Activated CD4-positive, alpha-beta T cell treated with anti-CD3 and anti-CD28 coated beads, Interleukin-2, amount 50 U/mL, for 4 hours (primary cell): ENCODE measurements around the gene PANX1.
"Not testable (repeated sequence)": the region's sequence is repeated elsewhere in the genome, so short reads cannot be mapped to it uniquely, and the experiment has no call there.

Experiments used
- DNase-seq, 2 experiments: peaks; one replicate each; pipeline ENCODE4 v3.0.0-alpha.2; 2020

The PANX1 gene

DNA sequence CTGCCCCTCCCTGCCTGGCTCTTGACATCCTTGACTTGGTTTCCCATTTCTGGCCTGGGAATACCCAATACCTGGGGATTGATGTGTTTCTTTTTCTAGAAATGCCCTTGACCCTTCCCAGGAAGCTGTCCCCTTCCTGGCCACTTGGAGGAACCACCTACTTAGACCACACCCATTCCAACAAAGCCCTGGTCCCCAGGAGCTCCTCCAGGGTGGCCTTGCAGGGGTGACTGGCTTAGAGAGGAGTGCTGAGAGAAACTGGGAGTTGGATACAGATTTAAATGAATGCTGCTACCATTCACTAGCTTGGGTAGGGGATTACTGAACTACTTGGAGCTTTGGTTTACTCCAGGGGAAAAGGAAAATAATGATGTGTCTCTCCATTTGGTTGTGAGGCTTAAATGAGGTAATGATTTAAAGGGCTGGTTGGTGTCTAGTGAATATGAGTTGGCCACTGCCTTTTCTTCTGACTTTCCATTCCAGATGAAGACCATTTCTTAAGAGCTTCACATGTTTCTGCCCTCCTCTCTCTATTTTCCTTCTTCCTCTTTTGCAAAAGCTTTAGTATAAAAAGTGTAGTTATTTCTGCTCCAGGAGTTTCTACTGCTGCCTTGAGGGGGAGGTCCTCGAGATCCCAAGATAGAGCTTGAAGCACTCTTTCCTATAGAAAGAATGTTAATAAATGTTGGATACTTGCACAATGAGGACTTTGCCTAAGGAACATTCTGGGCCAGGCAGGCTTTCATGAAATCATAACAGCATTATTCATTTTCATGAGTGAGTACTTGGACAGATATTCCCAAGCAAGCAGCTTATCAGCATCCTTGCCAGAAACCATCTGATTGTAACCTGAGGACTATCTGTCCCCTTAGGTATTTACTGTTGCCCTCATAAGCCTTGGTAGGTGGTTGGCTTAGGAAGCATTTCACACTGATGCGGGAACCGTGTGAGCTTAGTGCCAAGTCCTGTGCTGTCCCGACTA lies 22.4 kb downstream of the PANX1 start:
- no peak for DNase-seq

DNA sequence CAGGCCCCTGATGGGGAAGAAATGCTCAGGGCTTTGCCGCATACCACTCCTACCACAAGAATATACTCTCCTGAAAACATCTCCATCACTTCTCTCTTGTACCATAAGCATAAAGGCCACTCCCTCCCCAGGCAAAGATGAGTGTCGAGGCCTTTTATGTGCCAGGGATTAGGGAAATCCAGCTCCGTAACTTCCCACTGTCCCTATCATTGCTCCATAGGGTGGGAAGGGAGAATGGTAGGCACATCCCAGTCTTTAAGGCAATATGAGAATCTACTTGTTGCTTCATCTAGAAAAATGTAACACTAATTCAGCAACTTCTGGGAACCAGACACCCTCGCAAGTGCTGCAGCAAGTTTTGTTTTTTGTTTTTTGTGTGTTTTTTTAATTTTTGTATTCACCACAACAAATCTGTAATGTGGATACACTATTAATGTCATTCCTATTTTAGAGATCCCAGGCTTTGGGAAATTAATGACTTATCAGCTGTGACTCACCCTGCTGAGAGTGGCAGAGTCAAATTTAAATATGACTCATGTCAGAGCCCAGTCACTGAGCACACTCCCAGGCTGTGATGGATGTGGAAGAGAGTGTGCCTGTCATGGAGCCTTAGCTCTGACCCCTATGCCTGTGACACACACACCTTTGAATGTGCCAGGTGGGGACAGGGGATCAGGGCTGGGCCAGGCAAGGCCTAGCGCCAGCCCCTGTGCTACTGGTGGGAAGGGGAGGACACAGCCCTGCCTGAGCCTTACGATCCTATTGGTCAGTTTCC lies 23.4 kb downstream of the PANX1 start:
- peak in 1 of 2 experiments; percentile 14 for DNase-seq

DNA sequence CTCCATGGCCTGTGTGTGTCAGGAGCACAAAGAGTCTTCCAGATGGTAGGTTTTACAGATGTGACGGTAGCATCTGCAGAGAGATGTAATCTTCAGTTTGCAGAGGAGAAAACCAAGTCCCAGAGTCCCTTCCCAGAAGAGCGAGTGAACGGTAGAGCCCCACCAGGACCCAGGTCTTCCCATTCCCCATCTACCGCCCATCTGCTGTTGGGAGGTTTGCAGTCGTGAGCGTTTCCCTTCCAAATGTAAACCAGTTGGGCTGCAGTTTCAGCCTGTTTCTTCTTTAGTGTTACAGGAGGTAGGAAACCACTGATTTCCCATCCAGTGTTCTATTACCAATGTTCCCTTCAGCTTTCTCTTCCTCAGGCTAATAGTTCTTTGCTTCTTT lies 24.0 kb downstream of the PANX1 start:
- no peak for DNase-seq

DNA sequence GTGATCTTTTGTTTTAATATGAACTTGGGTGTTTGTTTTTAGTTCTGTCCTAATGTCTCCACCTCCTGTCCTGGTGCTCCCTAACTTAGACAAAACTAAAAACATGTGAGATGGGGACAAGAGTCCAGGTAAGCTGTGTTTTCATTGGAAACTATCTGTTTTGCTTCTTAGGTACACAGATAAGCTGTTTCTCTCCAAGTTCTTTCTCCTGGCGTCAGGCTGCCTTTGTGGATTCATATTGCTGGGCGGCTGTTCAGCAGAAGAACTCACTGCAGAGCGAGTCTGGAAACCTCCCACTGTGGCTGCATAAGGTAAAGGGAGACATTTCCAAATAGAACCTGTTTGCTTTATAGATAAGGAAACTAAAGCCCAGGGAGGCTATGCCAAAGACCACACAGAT lies 24.7 kb downstream of the PANX1 start:
- DNase-seq = no peak

DNA sequence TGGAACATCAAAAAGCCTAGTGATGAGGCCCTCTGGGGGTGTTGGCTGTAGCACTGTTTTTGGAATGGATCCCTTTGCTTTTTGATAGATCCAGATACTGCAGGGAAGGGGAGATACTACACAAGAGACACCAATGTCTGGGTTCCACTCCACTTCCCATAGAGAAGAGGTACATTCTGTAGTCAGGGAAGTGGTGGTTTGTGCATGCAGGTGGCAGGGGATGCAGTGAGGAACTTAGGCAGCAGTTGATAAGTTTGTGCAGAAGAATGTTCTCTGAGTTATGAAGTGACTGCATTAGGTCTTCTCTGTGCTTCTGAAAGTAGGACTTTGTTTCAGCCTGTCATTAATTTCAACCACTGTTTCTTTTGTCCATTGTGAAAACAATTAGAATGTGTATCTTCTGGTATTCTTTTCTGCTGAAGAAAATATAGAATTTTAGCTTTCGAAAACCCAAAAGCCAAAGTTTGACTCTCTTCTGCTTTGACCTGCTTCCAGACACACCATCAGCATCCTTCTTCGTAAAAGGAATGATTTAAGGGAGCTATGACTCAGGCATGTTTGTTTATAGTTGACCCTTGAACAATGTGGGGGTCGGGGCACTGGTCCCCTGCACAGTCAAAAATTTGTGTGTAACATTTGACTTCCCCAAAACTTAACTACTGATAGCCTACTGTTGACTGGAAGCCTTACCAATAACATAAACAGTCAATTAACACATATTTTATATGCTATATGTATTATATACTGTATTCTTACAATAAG lies 25.6 kb downstream of the PANX1 start:
- no peak for DNase-seq

DNA sequence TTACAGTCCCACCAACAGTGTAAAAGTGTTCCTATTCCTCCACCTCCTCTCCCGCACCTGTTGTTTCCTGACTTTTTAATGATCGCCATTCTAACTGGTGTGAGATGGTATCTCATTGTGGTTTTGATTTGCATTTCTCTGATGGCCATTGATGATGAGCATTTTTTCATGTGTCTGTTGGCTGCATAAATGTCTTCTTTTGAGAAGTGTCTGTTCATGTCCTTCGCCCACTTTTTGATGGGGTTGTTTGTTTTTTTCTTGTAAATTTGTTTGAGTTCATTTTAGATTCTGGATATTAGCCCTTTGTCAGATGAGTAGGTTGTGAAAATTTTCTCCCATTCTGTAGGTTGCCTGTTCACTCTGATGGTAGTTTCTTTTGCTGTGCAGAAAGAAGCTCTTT lies 28.7 kb downstream of the PANX1 start:
- DNase-seq = not testable (repeated sequence)

DNA sequence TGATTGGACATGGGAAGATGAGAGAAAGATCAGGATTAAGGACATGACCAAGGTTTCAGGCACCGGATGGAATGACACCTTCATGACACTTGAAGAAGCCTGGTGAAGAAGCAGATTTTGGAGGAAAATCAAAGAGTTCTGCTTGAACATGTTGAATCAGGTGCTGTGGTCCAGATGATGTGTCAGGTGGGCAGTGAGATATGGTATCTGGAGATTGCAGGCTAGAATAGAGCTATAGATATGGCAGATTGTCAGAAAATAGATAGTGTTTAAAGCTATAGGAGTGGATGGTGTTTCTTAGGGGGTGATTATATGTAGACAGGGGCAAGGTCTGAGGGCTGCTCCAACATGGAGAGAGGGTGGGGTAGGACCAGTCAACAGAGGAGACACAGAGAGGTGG lies 40.2 kb downstream of the PANX1 start:
- no peak for DNase-seq

DNA sequence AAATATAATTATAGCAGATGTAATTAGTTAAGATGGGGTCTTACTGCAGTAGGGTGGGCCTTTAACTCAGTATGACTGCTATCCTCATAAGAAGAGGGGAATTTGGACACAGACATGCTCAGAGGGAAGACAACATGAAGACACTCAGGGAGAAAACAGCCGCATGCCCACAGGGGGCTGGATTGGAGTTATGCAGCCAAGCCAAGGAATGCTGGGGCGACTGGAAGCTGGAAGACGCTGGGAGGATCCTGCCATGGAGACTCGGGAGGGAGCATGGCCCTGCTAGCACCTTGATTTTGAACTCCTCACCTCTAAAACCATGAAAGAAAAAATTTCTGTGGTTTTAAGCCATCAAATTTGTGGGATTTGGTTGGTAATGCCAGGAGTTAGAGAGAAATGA lies 40.9 kb downstream of the PANX1 start:
- DNase-seq = no peak

DNA sequence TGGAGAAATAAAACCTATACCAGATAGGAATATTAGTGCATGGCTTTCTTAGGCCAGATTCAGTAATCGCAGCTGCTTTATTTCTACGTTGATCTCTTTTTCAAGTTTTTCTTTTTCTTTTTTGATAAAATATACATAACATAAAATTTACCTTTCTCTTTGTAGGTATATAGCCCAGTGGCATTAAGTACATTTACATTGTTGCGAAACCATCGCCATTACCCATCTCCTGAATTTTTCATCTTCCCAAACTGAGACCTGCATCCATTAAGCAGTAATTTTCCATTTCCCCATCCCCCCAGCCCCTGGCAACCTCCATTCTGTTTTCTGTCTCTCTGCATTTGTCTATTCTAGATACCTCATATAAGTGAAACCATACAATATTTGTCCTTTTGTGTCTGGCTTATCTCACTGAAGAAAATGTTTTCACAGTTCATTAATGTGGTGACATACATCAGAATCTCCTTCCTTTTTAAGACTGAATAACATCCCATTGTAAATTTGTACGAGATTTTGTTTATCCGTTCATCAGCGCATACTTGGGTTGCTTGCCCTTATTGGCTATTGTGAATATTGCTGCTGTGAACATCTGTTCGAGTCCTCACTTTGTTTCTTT lies 41.4 kb downstream of the PANX1 start:
- no peak for DNase-seq

DNA sequence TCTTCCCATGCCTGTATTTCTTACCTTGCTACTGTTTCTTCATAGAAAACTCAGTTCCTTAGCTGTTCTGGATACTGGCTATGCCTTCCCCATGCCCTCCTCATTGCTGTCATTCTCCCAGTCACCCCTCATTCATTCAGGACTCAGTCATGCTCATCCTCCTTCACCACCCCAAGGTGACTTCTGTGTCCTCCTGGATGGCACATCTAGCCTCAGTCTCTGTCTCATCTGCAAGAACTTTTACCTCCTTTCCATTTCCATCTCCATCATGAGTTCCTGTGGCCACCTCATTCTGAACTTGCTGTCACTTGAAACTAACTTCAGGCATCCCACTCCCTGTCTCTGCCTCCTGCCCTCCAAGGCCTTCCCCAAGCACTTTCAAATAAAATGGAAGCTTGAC lies 42.3 kb downstream of the PANX1 start:
- no peak for DNase-seq

DNA sequence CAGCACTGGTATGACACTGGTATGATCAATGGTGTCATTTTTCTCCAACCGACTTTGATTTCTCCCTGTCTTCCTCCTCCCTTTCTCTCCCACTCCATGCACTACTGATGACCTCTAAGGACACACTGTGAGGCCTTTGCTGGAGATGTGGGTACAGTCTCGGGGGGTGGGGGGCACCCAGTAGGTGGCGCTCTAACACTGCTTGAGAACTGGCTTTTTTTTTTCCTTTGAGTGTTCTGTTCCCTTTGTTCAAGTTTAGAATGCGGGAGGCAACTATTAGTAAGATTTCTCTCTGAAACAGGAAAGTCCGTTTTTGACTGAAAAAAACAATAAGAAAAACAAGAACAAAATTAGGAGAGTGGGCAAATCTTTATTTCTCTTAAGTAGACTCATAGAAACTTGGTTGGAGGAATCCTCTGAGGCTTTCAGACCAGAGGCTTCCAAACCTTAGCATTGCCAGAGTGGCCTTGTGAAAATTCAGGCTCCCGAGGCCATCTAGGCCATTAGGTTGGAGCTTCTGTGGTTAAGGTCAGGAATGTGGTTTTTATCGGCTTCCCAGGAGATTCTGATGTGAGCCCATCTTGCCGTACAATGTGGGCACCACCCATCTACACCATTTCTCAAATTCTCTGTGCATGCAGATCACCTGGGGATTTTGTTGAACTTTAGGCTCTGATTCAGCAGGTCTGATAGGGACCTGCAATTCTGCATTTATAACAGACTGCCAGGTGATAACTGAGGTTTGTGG lies 43.2 kb downstream of the PANX1 start:
- DNase-seq = peak; percentile 12 to 19

DNA sequence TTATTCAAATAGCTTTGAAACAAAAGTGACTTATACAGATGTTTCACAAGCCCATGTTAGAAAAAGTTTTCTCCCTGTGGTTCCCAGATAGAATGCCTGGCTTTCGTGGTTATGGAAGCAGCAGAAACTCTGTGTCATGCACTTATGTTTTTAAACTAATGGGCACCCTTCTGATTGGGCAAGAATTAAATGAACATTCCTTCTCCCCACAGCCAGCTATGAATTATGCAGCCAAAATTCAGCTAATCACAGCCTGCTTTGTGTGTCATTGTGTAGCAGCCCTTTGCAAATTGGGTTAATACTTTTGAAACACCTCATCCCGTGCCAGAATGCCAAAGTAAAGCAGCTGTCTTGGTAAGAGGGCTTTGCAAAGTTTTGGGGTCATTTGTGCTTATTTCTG lies 46.9 kb downstream of the PANX1 start:
- no peak for DNase-seq

DNA sequence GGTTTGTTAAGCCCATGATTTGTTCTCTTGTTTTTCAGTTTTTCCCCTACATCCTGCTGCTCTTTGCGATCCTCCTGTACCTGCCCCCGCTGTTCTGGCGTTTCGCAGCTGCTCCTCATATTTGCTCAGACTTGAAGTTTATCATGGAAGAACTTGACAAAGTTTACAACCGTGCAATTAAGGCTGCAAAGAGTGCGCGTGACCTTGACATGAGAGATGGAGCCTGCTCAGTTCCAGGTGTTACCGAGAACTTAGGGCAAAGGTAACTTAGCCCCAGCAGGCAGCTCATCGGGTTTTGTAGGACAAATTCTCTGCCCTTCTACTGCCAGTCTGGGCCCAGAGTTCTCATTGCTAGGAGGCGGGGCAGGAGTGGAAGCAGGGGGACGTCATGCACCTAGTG lies 49.7 kb downstream of the PANX1 start:
- DNase-seq = no peak

DNA sequence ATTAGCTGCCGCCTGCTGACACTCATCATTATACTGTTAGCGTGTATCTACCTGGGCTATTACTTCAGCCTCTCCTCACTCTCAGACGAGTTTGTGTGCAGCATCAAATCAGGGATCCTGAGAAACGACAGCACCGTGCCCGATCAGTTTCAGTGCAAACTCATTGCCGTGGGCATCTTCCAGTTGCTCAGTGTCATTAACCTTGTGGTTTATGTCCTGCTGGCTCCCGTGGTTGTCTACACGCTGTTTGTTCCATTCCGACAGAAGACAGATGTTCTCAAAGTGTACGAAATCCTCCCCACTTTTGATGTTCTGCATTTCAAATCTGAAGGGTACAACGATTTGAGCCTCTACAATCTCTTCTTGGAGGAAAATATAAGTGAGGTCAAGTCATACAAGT lies 51.1 kb downstream of the PANX1 start:
- no peak for DNase-seq

DNA sequence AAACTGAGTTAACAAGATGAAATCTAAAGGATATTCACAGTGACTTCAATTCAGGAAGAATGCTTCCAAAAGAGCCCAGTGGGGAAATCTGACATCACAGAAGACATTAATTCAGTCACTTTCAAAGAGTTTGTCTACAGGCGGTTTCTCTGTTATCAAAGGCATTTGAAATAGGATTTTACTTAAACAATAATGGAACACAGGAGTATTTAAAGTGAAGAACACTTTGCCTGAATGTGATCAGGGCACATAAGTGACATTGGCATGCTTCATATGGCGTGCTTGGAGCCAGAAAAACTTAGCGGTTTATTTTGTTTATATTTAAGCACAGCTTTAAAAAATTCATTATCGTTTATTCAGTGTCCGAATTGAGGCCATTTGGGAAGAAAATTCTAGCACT lies 52.9 kb downstream of the PANX1 start:
- DNase-seq = no peak

DNA sequence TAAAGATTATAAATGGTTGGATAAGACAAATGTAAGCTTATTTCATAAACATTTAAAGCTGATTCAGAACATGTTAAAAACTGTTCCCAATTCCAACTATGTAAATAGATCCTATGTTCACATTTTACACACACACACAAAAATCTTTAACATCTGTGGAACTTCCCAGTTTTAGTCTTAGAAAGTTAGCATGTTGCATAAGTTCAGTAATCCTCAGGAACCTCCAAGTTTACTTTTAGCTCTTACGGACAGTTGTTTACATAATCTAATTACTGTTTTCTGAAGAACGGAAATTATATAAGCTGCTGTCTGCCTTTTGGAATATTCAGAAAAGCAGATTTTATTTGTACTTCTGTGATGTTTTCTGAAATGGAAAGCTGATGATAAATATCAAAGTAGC lies 53.3 kb downstream of the PANX1 start:
- DNase-seq = no peak

DNA sequence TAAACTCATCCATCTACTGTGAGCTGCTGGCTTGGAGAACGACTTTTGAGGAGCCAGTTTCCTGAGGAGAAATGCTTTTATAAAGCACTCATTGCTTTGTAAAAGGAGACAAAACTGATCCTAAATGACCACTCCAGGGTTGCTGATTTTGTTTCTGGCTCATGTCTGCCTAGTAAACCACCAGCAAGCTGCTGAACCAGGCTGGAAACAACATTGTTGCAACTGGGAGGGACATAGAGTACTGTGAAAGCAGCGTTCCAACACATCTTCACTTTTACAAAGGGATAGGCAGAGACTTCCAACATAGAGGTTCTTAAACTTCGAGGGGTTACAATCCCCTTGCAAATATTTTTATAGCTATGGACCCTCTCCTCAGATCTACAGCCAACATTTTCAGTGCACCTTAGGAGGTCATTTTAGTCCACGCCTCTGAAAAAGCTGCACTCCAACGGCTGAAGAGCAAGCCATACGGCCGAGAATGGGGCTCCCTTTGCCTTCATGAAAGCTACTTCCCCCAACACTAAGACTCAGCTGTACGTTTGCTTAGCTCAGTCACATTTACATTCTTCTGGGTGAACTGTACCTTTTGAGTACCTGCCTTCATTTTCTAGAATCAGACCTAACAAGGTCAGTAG lies 54.7 kb downstream of the PANX1 start:
- DNase-seq = no peak

DNA sequence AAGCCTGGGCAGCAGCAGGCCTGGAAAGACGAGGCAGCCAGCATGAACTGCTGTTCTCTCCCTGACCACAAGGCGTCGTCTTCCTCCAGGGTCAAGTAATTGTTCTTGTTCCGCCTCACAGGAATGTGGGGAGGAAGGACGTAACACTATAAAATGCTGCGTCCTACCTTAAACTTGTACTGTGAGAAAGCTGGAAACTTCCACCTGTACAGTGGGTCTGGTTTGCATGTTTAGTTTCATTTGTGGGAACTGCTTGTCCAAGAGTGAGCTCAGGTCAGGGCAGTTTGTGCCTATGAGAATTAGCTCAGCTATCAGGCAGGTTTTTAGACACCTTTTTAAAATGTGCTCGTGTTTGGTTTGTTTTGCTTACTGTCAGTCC lies 55.2 kb downstream of the PANX1 start:
- DNase-seq = peak in 1 of 2 experiments; percentile 2

DNA sequence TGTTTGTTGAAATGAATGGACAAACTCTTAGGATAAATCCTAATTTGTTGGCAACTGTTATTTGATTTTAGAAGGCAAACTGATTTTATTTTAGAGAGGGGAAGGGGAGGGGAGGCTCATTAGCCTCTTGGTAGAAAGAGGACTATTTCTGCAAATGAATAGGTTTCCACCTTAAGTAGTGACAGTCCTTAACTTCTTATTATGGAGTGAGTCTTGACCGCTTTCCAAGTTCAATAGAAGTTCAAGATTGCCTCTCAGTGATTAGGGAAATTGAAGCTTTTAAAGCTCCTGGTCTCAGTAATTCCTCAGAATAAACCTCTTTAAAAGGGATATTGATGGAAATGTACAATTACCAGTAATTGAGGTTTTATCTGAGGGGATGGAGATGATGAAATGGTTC lies 55.7 kb downstream of the PANX1 start:
- no peak for DNase-seq

DNA sequence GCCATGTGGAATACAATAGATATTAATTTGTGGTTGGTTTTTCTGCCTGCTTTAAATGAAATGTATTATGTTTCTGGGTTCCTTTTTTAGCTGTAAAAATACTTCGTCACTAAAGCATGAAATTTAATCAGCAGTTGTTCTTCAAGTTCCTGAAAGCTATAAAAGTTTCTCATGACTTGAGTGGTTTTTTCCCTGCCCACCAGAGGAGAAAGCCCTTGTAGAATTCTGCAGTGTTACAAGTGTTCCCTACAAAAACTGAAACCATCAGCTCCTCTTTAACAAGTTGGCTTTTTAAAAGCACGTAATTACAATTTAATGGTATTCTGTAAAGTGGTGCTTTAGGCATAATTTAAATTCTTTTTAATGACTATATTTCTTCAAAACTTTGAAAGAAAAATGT lies 56.2 kb downstream of the PANX1 start:
- no peak for DNase-seq

DNA sequence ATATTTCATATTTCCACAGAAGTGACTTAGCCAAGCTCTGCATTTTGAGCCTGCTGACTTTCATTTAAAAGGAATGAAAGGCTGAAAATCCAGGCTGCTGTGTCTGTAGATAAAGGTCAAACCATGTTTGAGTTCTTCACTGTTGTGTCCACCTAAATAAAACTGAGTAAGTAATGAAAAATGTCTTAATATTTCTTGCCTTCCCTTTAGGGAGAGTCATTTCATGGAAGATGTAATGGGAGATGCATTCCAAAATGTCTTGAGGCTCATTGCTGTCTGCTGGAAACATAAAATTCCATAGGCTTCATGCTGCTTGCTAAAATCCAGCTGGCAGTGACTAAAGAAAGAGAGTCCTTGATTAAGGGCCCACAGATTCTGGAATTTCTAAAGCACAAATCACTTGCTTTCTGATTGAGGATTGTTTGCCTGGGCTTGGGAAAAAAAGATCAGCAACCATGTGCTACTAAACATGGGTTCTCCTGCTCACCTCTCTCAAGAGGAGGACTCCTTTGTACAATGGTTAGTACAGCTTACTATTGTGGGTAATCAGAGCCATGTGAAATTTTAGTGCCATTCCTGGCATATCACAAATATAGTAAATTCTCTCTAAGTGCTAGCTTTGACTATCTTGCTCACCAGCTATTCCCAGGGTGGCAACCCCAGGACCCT lies 56.9 kb downstream of the PANX1 start:
- no peak for DNase-seq
